Stimulated activated CD8-positive, alpha-beta memory T cell treated with anti-CD3 and anti-CD28 coated beads, Interleukin-12 subunit alpha, Interleukin-12 subunit beta, amount 100 ng/mL, for 24 hours (primary cell): ENCODE results near the gene SNTG2.
"Not testable (repeated sequence)": the region's sequence is repeated elsewhere in the genome, so short reads cannot be mapped to it uniquely, and the experiment has no call there.

Experiments used
- DNase-seq: peaks from one replicate; pipeline ENCODE4 v3.0.0-alpha.2; 2020; ENCODE audit errors: extremely low read depth

SNTG2 gene

GRCh38 chr2:1187189-1187588 is 236.5 kb downstream of the SNTG2 start:
- no peak for DNase-seq

- no peak for DNase-seq
Measured at GRCh38 chr2:1192121-1192520, 241.5 kb downstream of the SNTG2 start.

- DNase-seq, result no peak
Measured at GRCh38 chr2:1193801-1194200, 243.2 kb downstream of the SNTG2 start.

DNA sequence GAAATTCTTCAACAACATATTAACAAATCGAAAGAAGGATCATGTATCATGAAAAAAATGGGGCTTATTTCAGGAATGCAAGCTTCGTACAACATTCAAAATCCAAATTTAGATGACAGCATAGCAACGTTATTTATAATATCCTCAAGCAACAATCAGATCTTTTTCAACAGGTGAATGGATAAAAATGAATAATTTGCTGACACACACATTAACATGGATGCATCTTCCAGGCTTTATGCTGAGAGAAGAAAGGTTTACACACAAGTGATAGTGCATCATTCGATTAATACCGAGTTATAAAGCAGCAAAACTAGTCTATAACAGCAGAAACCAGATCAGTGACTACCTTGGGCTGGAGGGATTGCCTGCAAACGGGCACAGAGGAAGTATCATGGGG is 253.1 kb downstream of the SNTG2 start:
- DNase-seq, result no peak

DNA sequence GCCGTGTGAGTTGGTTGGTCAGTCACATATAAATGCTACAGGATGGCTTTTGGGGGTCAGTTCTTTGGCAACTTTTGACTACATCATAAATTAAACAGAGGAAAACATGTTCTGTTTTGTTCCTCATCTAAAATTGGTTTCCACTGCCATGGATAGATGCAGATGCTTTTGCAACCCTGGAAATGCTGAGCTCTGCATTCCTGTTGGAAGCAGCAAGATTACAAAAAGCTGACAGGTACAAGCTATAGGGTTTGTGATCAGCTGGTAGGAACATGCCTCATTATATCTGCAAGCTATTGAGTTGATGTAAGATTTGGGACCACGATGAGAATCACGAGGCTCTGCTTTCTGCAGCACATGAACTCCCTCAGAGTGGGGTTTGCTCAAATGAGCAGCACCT is 255.2 kb downstream of the SNTG2 start:
- DNase-seq, result no peak

- no peak for DNase-seq
Measured at GRCh38 chr2:1207962-1208510, 257.4 kb downstream of the SNTG2 start.

DNA sequence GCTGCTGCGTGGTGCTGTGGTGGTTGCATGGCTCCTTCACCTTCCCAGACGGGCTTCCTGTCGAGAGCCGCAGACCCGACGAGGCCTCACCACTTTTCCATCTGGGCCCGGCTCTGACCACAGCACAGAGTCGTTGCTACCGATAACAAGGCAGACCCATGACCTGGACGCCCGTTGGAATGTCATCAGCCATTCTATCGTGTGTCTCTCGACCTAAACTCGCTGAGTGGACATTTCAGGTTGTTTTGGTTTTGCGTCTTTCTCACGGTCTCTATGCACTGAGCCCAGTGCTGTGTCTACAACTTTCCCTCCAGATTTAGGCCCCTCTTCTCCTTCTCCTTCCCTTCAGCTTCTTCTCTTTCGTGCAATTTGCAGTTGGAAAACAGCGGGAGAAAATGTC is 257.9 kb downstream of the SNTG2 start:
- no peak for DNase-seq

GRCh38 chr2:1209246-1209645 is 258.6 kb downstream of the SNTG2 start:
- DNase-seq, result no peak

GRCh38 chr2:1209761-1210160 is 259.1 kb downstream of the SNTG2 start:
- DNase-seq, result no peak

DNA sequence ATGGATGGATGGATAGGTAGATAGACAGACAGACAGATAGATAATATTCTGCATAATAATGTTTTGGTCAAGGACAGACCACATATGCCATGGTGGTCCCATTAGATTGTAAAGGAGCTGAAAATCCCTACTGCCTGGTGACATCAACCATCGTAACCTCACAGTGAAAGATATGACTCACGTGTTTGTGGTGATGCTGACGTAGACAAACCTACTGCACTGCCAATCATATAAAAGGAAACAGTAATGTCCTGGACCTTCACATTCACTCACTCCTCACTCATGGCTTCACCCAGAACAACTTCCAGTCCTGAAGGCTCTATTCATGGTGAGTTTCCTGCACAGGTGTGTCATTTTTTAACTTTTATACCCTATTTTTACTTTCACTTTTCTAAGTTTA is 259.7 kb downstream of the SNTG2 start:
- DNase-seq, result no peak

DNA sequence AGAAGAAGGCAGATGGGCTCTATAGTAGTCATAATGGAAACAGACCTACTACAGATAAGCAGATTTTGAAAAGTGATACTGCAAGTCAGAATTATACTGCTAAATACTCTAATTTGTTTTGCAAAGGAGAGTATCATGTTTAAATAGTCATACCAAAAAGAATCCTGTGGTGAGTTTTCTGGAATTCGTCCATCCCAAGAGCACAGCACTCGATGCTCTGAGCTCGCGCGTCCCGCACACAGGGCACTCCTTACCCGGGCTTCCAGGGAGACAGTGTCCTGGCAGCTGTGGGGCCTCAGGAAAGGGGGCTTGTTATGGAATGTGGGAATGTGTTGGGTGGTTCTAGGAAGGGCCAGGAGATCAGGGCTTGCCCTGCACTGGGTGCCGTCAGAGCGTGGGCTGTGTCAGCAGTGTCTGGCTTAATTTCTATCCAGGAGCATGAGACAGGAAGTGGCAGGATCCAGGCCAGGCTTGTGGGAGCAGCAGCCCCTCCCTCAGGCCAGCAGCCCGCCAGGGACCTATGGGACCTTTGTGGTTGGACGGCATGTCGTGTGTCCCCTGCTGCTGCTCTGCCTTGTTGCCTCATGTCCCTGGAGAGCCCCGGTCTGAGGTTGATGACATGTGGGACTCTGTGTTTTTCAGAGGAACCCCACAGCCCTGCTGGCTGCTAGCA is 269.4 kb downstream of the SNTG2 start:
- DNase-seq, result no peak

- DNase-seq, result no peak
Measured at GRCh38 chr2:1222056-1222455, 271.4 kb downstream of the SNTG2 start.

- no peak for DNase-seq
Measured at GRCh38 chr2:1223791-1224190, 273.1 kb downstream of the SNTG2 start.

DNA sequence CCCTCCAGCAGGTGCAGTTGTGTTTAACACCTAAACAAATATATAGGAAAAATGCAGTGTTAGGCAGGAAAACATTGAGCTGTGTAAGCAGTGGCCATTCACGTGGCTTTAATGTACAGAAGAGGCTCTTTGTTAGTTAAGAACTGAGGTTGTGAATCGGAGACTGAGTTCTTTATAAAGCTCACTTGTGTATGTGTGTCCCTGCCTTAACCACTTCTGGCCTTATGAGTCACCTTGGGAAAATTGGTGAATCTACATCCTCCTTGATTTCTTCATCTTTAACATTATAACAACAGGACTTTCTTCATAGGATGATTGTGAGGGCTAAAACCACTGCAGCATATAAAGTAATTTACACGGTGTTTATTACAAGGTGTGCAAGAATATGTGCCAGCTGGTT is 274.3 kb downstream of the SNTG2 start:
- DNase-seq, result no peak

GRCh38 chr2:1226766-1227165 is 276.1 kb downstream of the SNTG2 start:
- DNase-seq, result no peak

GRCh38 chr2:1227274-1227900 is 276.7 kb downstream of the SNTG2 start:
- no peak for DNase-seq

- DNase-seq, result not testable (repeated sequence)
Measured at GRCh38 chr2:1229596-1229995, 278.9 kb downstream of the SNTG2 start.

DNA sequence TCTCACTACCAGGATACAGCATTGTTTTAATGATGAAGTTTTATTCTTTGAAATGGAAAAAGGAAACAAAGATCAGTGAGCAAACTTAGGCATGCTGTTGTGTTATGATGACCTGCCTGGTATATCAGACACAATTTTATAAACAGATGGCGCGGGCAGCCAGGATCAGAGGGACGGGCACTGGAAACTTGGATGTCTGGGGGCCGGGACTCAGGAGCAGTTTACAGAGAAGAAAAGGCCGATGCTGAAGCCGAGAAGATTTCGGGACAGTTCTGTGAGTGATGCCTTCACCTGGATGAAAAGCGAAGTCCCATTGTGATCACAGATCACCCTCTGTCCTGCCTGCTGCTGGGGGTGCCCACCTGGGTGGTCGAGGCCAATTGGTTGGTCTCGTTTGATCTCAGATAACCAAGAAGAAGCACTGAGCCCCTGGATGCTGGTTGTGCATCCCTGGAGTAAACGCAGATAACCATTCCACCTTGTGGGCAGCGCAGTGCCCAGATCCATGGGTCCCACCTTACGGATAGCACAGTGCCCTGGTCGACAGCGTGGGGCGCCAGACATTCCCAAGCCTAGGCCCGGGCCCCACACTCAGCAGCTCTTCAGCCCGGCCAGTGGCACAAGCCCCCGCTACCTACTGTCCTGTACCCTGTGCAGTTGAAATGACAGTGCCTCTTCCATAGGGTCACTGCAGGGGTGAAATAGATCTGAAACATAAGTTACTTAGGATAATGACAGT is 279.7 kb downstream of the SNTG2 start:
- DNase-seq, result no peak

- DNase-seq, result no peak
Measured at GRCh38 chr2:1231466-1232063, 280.9 kb downstream of the SNTG2 start.

GRCh38 chr2:1233281-1233680 is 282.6 kb downstream of the SNTG2 start:
- DNase-seq, result no peak

DNA sequence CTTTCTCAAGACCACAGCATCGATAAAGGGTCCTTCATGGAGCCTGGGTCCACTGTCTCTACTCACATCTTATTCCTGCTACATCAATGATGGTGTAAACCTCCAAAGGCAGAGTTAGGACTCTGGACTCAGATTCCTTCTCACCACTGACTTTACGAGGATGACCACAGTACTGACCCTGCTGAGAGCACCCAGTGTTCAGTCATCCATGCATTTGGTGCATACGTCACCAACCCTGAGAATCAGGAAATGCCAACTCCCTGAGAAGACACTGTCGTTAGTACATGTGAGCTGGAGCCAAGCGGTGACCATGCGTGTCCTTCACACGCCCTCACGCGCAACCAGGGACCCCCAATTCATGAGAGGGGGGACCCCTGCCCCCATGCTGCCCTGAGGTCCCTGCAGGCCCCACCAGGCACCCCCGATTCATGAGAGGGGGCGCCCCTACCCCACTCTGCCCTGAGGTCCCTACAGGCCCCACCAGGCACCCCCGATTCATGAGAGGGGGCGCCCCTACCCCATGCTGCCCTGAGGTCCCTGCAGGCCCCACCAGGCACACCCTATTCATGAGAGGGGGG is 284.2 kb downstream of the SNTG2 start:
- DNase-seq, result no peak

GRCh38 chr2:1235806-1236205 is 285.2 kb downstream of the SNTG2 start:
- no peak for DNase-seq
